ENCODE results near the gene PEX11B.

DNA sequence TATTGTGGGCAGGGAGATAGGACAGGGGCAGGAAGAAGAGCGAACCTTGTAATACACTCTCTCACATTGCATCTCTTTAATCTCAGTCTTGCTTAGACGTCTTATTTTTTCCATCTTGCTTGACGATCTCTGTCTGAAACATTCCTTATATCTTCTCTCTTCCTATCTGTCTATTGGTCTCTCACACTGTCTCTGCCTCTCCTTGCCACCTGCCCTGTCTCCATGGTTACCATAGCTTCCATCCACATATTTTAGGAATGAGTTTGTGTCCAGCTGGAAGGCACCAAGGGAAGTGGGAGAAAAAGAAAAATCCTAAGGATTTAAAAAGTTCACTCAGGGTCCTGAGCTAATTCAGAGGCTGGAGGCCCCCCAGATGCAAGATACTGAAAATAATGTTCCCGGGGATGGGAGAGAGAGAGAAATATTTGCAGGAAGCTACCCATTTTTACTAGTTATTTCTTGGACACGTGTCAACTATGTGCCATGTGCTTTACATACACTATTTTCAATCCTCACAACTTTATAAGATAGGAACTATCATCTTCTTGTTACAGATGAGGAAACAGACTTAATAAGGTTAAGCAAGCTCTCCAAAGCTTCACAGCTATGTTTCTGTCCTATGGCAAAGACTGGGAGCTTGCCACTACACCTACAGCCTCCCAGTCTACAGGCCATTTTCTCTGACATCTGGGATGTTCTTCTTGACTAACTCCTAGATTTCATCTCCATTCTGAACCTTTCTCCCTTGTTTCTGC, 44.9 kb upstream of the PEX11B start:
- no peak for TF ChIP-seq POLR2A (IDR thresholded peaks at IDR 0.05; ENCODE audit: low read length)
- no peak for TF ChIP-seq GATA1 (IDR thresholded peaks at IDR 0.05; ENCODE audit: low read depth, low read length)
